SHP77 (cell line): ENCODE data around the gene PCSK2.

Source experiments
- DNase-seq, 2 experiments: peaks; one replicate each; lab custom pipeline; 2025; lab: John Stamatoyannopoulos, UW

PCSK2 gene

DNA sequence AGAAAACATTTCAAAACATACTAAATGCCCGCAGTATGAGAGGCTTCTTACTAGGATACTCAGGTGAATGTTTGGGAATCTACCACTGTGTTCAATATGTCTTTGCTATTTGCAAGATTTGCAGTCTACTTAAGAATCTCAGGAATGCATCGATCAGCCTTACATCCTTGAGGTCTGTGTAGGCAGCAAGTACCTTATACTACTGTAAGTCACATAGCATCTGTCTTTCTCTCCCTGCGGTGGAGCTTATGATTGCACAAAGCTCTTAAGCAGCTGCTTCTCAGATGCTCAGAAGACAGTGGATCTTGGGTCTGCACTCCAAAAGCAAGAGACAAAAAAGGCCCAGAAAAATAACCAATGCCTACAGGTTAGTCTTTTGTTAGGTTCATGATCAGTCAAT, 21.4 kb downstream of the PCSK2 start:
- DNase-seq, result no peak

DNA sequence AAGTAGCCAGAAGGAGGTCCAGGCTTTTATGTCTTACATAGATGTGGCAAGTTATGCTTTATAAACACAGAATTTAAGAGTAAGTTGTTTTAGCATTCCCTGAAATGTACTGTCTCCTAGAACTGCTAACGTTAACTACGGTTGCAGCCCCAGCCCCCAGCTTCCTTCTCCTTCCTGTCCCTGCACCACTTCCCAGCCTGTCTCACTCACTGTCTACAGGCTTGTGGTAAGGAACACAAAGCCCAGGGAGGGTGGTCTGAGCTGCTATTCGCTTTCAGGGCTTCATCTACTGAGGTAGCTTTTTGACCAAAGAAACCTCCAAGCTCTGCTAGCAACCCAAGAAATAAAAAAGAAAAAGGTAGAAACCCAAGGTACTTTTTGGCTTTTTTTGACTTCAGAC, 35.9 kb downstream of the PCSK2 start:
- DNase-seq, result no peak

DNA sequence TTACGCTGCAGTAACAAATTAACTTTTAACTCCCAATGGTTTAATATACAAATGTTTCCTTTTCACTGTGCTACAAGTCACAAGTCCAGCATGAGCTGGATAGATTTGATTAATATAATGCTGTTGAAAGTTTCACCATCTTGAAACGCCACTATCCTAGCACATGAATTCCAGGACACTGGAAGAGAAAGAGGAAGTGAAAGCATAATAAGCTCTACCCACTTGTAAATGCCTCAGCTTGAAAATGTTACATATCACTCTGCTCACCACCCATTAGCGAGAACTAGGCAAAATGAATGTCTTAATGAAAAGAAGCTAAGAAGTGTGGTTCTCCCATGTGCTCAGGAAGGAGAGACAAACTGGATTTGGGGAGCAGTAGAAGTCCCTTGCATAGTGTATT, 46.9 kb downstream of the PCSK2 start:
- no peak for DNase-seq

DNA sequence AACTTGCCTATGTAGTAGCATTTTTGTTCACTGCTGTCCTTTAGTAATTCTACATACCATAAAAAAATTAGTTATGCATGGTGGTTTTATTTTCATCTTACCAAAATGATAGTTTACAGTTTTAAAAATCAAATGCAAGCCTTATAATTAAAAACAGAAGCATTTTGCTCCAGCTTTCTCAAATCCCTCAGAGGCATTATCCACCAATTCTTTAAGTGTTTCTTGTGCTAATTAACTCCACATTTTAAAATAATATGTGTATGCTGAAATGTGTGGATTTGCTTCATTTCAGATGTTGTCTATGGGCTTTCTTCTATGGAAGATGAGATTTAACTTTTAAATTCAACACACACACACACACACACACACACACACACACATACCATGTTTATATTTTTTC, 49.3 kb downstream of the PCSK2 start:
- no peak for DNase-seq

DNA sequence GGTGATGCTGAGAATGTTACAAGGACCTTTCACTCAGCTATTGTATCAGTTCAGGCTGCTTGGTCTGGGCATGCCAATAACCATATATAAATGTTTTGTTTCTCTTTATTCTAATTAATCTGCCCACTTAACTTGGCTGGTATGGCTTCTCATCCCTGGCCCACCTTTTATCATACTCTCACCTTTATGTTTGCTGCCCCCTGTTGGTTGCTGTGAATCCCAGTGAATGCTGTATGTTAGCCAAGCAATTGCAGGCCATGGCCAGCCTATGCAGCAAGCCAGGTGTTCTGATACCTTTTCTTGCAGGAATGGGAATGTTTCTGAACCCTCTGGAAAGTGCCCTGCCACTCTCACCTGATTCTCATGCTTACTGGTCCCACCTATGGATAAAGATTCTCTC, 54.6 kb downstream of the PCSK2 start:
- peak; percentile 78 to 79 for DNase-seq

DNA sequence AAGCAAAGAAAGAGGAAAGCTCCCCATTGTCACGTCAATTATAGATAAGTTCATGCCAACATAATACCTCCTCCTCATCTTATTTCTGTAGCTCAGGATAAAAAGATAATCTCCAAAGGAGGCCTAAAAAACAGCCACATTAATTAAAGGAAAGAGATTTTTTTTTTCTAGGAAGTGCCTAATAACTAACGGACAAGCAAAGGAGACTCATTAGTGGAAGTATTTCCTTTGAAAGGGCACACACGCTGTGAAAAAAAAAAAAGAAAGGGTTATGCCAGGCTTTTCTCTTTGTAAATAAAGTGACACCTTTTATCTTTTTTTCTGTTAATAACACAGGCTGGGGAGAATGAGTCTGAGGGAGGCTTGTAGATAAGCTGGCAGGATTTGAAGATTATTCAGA, 55.7 kb downstream of the PCSK2 start:
- DNase-seq, result no peak

DNA sequence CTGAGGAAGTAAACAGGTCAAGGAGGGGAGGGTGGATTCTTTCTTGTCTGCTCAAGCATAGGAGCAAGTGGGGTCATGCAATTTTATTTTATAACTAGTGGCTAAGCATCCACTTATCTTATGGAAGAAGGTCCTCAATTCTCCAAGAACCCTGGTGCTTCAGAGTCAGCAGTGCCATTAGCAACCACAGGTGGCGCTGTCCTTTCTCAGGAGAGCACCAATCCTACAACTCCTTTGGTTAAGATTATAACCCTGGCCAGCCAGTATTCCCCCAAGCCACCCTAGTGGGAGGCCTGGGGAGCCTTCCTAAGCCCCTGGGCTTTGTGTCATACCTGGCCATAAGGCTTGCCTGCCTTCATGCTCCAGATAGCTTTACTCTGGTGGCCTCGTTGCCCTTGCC, 60.7 kb downstream of the PCSK2 start:
- DNase-seq, result peak in 1 of 2 experiments; percentile 13

DNA sequence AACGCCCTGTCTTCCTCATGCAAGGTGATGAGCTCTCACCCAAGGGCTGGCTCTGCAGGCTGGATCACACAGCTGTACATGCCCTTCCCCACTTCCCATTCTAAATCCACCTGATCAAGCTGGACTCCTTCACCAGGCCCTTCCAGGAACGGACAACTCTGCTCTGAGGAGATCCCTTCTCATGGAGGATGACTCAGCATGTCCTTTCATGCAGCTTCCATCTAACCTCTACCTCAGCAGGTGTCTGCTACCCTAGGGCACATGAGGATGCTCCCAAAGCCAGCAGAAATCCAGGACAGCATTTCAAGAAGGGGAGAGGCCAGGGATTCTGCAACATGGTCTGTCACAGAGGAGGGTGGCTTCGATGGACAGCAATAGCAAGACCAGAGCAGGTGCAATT, 61.2 kb downstream of the PCSK2 start:
- DNase-seq, result peak in 1 of 2 experiments; percentile 12

DNA sequence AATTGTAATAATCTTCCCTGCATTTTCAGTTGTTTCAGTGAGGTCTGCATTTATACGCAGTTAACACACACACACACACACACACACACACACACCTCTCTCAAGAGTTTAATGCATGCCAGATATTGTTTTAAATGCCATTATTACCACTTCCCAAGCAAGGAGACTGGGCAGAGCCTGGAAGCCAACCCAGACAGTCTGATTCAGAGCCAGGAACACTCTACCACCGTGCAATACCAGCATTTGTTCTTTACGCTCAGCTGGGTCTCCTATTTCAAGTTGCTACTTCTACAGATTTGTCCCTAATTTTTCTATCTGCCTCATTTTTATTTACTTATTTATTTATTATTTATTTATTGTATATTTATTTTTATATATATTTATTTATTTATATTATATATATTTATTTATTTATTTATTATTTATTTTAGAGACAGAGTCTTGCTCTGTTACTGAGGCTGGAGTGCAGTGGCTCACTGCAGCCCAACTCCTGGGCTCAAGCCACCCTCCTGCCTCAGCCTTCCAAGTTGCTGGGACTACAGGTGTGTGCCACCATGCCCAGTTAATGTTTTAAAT, 68.4 kb downstream of the PCSK2 start:
- no peak for DNase-seq

DNA sequence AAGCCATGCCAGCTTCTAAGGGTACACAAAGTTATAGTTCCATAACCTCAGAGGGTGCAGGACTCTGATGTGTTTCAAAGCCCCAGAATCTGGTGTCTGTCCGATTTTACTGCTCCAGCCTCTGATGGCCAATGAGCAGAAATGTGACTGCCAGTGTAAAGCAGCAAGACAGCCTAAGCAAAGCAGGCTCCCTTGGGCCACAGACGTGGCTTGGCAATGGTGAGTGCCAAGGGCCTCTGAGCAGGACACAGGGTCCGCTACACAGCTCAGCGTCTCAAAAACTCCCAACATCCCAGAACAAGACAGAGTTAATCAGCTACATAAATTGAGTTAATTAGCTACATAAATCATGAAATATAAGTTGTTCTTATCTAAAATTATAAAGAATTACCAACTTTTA, 69.2 kb downstream of the PCSK2 start:
- DNase-seq, result no peak

DNA sequence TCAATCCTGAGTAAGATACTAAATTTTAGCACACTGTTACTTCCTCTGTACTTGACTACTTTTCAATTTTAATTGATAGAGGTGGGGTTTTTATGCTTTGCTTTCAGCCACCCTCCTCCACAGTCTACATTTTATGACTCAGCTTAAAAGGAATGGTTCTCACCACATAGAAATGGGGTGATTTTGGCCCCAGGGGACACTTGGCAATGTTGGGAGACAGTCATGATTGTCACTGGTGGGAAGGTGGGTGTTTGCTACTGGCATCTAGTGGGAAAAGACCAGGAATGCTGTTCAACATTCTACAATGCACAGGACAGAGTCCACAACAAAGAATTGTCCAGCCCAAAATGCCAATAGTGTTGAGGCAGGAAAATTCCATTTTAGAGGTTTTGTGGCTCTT, 71.3 kb downstream of the PCSK2 start:
- DNase-seq, result no peak

DNA sequence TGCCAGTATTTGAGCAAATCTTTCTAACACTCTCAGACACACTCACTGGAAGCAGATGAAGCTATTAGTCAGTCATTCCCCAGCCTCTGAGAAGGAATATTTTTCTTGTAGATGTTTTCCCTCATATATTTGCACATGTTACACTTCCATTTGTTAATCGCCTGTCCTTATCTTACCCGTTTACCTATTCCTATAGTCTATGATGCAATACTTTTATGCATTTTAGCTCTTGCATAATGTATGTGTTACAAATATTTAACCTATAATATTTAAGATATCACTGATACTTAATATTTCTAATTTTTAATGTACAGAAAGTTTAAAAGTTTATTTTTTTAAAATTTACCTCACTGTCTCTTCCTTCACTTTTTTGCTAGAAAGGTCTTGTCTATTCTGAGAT, 71.9 kb downstream of the PCSK2 start:
- no peak for DNase-seq

DNA sequence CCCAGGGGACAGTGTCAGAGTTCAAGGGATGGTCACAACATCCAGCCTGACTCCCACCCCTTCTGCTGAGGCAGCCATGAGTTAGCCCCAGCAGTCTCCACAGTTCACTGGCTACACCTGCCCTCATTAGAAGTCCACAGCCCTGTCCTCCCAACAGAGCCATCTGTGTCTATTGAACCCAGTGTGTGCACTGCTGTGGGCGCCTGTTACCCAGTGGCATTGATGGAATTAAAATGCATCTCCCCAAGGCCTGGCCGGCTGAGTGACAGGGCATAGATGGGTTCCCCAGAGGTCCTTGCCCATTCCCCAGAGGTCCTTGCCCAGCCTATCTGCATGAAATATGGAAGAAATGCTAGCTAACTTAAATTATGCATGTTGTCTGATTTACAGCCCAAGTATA, 73.3 kb downstream of the PCSK2 start:
- DNase-seq, result peak; percentile 5 to 25

DNA sequence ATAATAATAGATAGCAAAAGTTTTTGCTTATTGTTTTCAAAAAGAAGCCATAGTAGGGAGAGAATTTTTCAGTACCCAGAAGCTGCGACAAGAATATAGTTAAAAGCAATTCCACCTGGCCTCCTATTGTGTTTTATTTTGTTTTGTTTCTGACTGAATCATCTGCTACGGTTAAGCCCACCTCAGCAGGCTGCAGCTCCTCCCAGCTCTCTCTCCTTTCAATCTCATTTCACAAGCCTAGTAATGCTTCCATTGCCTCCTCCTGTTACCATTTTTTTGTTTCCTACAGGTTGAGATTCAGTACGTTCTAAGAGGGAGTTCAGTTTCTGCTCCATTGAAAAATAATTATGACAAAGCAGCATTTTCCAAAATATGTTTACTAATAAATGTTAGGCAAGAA, 77.9 kb downstream of the PCSK2 start:
- DNase-seq, result no peak

DNA sequence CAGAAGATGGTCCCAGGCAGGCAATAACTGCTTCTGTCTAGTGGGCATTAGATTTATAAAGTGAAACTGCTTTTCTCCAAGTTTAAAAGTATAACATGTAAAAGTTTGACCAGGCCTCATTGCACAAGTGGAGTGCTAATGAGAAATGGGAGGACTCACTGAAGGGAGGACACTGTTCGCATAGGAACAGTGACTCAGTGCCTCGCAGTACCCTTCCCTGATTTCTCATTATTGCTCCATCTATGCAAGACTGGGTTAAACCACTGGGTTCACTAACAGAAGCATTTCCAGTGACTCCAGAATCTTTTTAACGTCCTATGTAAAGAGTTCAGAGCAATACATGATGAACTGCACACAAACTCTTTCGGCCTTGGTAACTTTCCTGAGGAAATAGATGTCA, 79.6 kb downstream of the PCSK2 start:
- no peak for DNase-seq

DNA sequence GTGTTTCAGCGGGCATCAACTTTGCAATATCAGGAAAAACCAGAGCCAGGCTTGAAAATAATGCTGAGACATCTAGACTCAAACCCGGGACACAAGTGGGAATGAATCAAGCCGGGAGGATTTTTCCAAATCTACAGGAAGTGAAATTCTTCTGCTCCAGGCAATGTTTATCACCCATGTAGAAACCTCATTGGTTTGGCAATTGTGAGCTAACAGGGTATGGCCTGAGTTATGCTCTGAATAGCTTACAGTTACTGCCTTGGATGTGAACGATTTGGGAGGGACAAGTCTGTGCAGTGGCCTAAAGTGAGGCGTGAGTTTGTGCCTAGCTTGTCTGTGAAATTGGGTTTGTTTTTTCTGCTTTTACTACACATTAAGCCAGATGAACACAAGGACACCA, 87.4 kb downstream of the PCSK2 start:
- no peak for DNase-seq

DNA sequence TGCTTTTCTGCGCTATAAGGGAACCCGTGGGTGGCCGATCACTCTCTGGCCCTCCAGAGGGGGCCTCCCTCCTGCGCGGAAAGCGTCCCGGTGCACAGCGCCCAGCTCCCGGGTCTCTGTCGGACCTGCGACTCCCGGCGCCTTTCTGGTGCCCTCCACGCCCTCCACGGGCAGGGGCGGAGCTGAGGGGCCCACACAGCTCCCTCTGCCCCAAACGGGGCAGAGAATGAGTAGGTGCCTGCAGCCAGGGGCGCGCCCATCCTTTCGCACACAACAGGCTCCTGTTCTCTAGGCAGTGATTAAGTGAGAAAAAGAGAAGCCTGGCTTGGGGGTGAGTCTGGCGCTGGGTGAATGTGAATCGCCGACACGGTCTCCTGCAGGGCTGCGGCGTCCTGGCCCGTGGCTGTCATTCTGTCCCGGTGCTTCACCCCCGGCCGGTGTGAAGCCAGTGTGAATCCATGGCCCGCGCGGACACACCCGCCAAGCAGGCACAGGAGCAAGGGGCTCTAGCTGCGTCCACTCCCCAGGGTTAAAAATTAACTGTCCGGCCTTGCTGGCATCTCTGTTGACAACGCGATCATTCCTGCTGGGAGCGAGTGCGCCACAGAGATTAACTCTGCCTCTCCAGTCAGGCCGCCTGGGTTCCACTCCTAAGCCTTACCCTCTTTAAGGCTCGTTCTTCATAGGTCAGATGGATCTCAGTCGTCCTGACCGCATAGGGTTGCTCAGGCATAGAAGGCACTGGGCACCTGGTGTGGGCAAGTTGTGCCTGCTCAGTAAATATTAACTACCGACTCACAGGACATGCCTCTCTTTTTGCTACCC, 88.8 kb downstream of the PCSK2 start:
- DNase-seq, result no peak

DNA sequence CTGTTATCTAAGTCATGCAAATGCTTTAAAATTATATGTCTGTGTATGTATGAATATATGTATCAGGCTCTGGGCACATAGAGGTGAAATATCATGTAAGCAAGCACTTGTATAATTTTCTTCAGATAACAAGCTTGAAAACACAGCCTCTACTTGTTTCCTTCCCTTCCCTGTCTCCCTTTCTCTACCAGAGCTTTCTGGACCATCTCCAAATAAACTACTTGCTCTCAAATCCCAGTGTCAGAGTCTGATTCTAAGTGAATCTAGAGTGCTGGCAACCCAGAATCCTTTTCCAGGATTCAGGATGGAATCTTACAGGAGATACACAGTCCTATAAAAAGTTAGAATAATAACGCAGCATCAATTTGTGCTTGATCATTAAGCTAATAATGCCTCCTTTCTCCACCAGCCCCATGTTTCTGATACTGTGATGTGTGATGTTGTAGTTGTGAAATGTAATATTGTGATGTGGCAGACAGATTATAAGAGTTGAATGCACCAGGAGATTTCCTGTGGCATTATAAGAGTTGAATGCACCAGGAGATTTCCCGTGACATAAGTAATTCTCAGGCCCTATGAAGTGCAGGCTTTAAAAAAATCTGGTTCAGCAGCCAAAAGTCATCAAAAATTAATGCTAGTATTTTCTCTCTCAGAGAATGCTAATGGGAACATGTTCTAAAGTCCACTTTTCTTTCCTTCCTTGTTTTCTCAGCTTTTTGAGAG, 89.6 kb downstream of the PCSK2 start:
- no peak for DNase-seq

DNA sequence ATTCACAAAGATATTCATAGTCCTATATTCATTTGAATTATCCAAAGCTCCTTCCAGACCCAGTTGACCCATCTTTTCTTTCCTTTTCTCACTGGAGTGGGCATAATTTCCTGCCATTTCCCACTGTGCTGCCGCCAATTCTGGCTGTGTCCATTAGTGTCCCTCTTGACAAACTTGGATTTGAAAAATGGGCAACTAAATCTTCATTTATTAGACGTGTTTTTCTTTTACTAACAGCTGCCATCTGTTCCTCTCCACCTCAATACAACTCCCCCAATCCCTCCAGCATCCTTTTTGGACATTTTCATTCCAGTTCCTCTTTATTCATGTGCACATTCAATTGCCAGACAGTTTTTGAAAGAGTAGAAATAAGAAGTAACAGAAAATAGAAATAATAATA, 90.5 kb downstream of the PCSK2 start:
- no peak for DNase-seq

DNA sequence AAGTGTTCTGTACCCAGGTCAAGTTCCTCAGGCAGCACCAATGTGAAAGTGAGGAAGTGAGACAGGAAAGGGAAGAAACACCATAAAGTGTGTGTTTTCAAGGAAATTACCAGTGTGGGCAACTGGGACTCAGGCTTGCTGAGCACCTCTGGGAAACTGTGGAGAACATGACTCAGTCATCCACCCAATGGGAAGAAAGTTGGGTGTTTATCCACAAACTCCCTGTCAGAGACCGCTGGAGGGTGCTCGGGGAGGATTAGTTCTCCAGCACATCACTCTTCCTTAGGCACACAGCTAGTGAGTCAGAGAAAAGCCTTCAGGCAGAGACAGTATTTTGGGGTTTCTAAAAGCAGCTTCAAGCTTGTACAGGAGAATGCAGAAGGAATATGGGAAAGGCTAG, 93.6 kb downstream of the PCSK2 start:
- no peak for DNase-seq

DNA sequence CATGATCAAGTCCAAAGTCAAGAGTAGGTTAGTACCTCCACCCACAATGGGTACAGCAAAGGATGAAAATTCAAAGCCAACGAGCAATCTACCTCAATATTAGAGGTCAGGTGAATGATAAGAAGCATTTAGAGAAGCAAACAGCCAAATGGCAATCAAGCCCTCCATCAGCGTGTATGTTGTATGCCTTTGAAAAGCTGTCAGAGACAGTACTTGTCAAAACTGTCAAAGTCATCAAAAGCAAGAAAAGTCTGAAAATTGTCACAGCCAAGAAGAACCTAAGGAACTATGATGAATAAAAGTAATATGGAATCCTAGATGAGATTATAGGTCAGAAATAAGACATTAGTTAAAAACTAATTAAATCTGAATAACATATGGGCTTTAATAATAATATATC, 99.3 kb downstream of the PCSK2 start:
- no peak for DNase-seq

DNA sequence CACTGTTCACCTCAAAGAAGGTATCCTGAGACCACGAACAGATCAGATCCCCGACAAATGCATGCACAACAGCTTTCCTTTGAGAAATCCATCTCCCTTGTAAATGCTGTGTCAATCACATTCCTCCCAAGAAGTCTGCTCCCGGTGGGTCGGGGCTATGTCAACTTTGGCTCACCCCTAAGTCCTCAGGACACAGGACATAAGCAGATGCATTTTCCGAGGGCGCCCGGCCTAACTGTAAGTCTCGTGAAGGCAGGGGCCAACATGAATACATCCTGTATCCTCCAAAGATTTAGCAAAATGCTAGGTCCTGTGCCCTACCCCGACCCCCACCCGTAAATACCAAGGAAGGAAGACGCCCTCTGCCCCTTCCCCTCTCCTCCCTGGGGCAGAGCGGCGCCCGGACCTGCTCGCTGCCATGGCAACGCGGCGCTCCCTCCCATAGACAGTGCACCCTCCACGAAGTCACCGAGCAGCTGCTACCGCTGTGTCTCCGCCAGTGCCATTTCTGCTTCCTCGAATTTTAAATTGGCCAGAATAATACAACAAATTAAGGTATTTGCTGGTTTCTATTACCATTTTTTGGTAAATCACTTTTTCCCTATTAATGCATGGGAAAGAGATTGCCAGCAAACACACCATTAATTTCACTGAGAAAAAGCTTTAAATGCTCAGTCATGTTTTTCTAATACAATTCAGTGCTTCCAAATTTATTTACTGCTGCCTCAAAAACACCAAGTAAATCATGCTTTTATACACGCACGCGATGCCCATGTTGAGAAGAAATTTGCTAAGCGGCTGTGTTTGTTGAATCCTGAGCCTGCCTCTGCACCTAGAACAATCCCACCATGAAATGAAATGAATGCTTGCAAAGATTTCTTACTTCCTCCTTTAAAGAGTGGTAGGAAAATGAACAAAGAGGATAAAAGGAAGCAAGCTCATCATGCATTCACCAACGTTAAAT, 100.6 kb downstream of the PCSK2 start:
- peak; percentile 9 to 10 for DNase-seq
